Activated gamma-delta T cell treated with anti-CD3 and anti-CD28 coated beads, Interleukin-2, amount 50 U/mL, for 16 hours (primary cell): Measurements from ENCODE around the gene RAB35.
"Not testable (repeated sequence)": the region's sequence is repeated elsewhere in the genome, so short reads cannot be mapped to it uniquely, and the experiment has no call there.

Source experiments
- DNase-seq: peaks from one replicate; pipeline ENCODE4 v3.0.0-alpha.2; 2020; ENCODE audit warnings: low read depth

Gene RAB35

GRCh38 chr12:120060717-120061116 is 55.8 kb downstream of the RAB35 start:
- DNase-seq = no peak

- DNase-seq = no peak
Measured at GRCh38 chr12:120060196-120060595, 56.4 kb downstream of the RAB35 start.

- DNase-seq = no peak
Measured at GRCh38 chr12:120056739-120057138, 59.8 kb downstream of the RAB35 start.

- DNase-seq = no peak
Measured at GRCh38 chr12:120055231-120056000, 61.1 kb downstream of the RAB35 start.

- no peak for DNase-seq
Measured at GRCh38 chr12:120054293-120054692, 62.3 kb downstream of the RAB35 start.

GRCh38 chr12:120051535-120051934 is 65.0 kb downstream of the RAB35 start:
- DNase-seq = no peak

- DNase-seq = no peak
Measured at GRCh38 chr12:120049426-120049825, 67.1 kb downstream of the RAB35 start.

GRCh38 chr12:120048263-120048662 is 68.3 kb downstream of the RAB35 start:
- no peak for DNase-seq

- no peak for DNase-seq
Measured at GRCh38 chr12:120047072-120047471, 69.5 kb downstream of the RAB35 start.

GRCh38 chr12:120045367-120045766 is 71.2 kb downstream of the RAB35 start:
- not testable (repeated sequence) for DNase-seq
